Measurements from ENCODE around the gene OR6Q1.
"Not testable (repeated sequence)": the region's sequence is repeated elsewhere in the genome, so short reads cannot be mapped to it uniquely, and the experiment has no call there.

The OR6Q1 gene

GRCh38 chr11:58030653-58031052 is at the start of gene OR6Q1:
OR6Q1 (plus strand) TSS chr11:58030953; CDS start chr11:58030953, 0 bp downstream.
- in situ Hi-C loops (cut with HindIII; ENCODE audit: low pct_unique_long_range_greater_than_20kb, low sequenced_read_pairs): no loop called here
- no peak for DNase-seq (ENCODE audit: low read depth in 1 of 2, low spot score in 1 of 2)
- no peak for TF ChIP-seq JUND (IDR thresholded peaks at IDR 0.05; ENCODE audit: low read depth)

GRCh38 chr11:57981536-57981935 is 49.2 kb upstream of the OR6Q1 start:
- in situ Hi-C loops (cut with HindIII; ENCODE audit: low pct_unique_long_range_greater_than_20kb, low sequenced_read_pairs): no loop called here

GRCh38 chr11:57982776-57983175 is 48.0 kb upstream of the OR6Q1 start:
- no peak for DNase-seq (ENCODE audit: low read depth in 1 of 2, low spot score in 1 of 2)

More at GRCh38 chr11:57981536-57981935, 49.2 kb upstream of the OR6Q1 start:
- DNase-seq (ENCODE audit: low read depth in 1 of 2, low spot score in 1 of 2): no peak
- TF ChIP-seq JUND (IDR thresholded peaks at IDR 0.05; ENCODE audit: low read depth): no peak

GRCh38 chr11:57983191-57983590 is 47.6 kb upstream of the OR6Q1 start:
- TF ChIP-seq JUND (IDR thresholded peaks at IDR 0.05; ENCODE audit: low read depth): no peak
- in situ Hi-C loops (cut with HindIII; ENCODE audit: low pct_unique_long_range_greater_than_20kb, low sequenced_read_pairs): no loop called here
- no peak for DNase-seq (ENCODE audit: low read depth in 1 of 2, low spot score in 1 of 2)

More at GRCh38 chr11:57982776-57983175, 48.0 kb upstream of the OR6Q1 start:
- in situ Hi-C loops (cut with HindIII; ENCODE audit: low pct_unique_long_range_greater_than_20kb, low sequenced_read_pairs): no loop called here
- TF ChIP-seq JUND (IDR thresholded peaks at IDR 0.05; ENCODE audit: low read depth): no peak

GRCh38 chr11:57999523-57999922 is 31.2 kb upstream of the OR6Q1 start:
- DNase-seq (ENCODE audit: low read depth in 1 of 2, low spot score in 1 of 2); in situ Hi-C loops (cut with HindIII; ENCODE audit: low pct_unique_long_range_greater_than_20kb, low sequenced_read_pairs): not testable (repeated sequence)

GRCh38 chr11:58000021-58000420 is 30.7 kb upstream of the OR6Q1 start:
- in situ Hi-C loops (cut with HindIII; ENCODE audit: low pct_unique_long_range_greater_than_20kb, low sequenced_read_pairs); DNase-seq (ENCODE audit: low read depth in 1 of 2, low spot score in 1 of 2): not testable (repeated sequence)

GRCh38 chr11:58000699-58001098 is 30.1 kb upstream of the OR6Q1 start:
- in situ Hi-C loops (cut with HindIII; ENCODE audit: low pct_unique_long_range_greater_than_20kb, low sequenced_read_pairs): no loop called here
- no peak for DNase-seq (ENCODE audit: low read depth in 1 of 2, low spot score in 1 of 2)
- TF ChIP-seq JUND (IDR thresholded peaks at IDR 0.05; ENCODE audit: low read depth): no peak

- no peak for TF ChIP-seq JUND (IDR thresholded peaks at IDR 0.05; ENCODE audit: low read depth)
- in situ Hi-C loops (cut with HindIII; ENCODE audit: low pct_unique_long_range_greater_than_20kb, low sequenced_read_pairs): no loop called here
- no peak for DNase-seq (ENCODE audit: low read depth in 1 of 2, low spot score in 1 of 2)
These were observed 27.7 kb upstream of the OR6Q1 start for GRCh38 chr11:58003036-58003435.

GRCh38 chr11:58003591-58003990 is 27.2 kb upstream of the OR6Q1 start:
- no peak for TF ChIP-seq JUND (IDR thresholded peaks at IDR 0.05; ENCODE audit: low read depth)
- DNase-seq (ENCODE audit: low read depth in 1 of 2, low spot score in 1 of 2): no peak
- in situ Hi-C loops (cut with HindIII; ENCODE audit: low pct_unique_long_range_greater_than_20kb, low sequenced_read_pairs): no loop called here

- no peak for DNase-seq (ENCODE audit: low read depth in 1 of 2, low spot score in 1 of 2)
- in situ Hi-C loops (cut with HindIII; ENCODE audit: low pct_unique_long_range_greater_than_20kb, low sequenced_read_pairs): no loop called here
- TF ChIP-seq JUND (IDR thresholded peaks at IDR 0.05; ENCODE audit: low read depth): no peak
These were observed 26.1 kb upstream of the OR6Q1 start for GRCh38 chr11:58004664-58005063.

GRCh38 chr11:58006940-58007339 is 23.8 kb upstream of the OR6Q1 start:
- in situ Hi-C loops (cut with HindIII; ENCODE audit: low pct_unique_long_range_greater_than_20kb, low sequenced_read_pairs): no loop called here
- DNase-seq (ENCODE audit: low read depth in 1 of 2, low spot score in 1 of 2): peak in 1 of 2 experiments; percentile 13
- no peak for TF ChIP-seq JUND (IDR thresholded peaks at IDR 0.05; ENCODE audit: low read depth)

GRCh38 chr11:58011771-58012170 is 19.0 kb upstream of the OR6Q1 start:
- in situ Hi-C loops (cut with HindIII; ENCODE audit: low pct_unique_long_range_greater_than_20kb, low sequenced_read_pairs): no loop called here
- DNase-seq (ENCODE audit: low read depth in 1 of 2, low spot score in 1 of 2): no peak
- TF ChIP-seq JUND (IDR thresholded peaks at IDR 0.05; ENCODE audit: low read depth): no peak

GRCh38 chr11:58023435-58023931 is 7.3 kb upstream of the OR6Q1 start, which contains the start of gene OR9Q1:
OR9Q1 (plus strand) TSS chr11:58023881; CDS start chr11:58179445, 155,564 bp downstream.
- in situ Hi-C loops (cut with HindIII; ENCODE audit: low pct_unique_long_range_greater_than_20kb, low sequenced_read_pairs): no loop called here
- no peak for TF ChIP-seq JUND (IDR thresholded peaks at IDR 0.05; ENCODE audit: low read depth)
- DNase-seq (ENCODE audit: low read depth in 1 of 2, low spot score in 1 of 2): no peak

- TF ChIP-seq JUND (IDR thresholded peaks at IDR 0.05; ENCODE audit: low read depth): no peak
- DNase-seq (ENCODE audit: low read depth in 1 of 2, low spot score in 1 of 2): no peak
These were observed 6.1 kb upstream of the OR6Q1 start for GRCh38 chr11:58024601-58025091.

More at GRCh38 chr11:58024601-58025091, 6.1 kb upstream of the OR6Q1 start:
- in situ Hi-C loops (cut with HindIII; ENCODE audit: low pct_unique_long_range_greater_than_20kb, low sequenced_read_pairs): no loop called here

All from T47D (cell line).